ENCODE results near the gene LCP2.

DNA sequence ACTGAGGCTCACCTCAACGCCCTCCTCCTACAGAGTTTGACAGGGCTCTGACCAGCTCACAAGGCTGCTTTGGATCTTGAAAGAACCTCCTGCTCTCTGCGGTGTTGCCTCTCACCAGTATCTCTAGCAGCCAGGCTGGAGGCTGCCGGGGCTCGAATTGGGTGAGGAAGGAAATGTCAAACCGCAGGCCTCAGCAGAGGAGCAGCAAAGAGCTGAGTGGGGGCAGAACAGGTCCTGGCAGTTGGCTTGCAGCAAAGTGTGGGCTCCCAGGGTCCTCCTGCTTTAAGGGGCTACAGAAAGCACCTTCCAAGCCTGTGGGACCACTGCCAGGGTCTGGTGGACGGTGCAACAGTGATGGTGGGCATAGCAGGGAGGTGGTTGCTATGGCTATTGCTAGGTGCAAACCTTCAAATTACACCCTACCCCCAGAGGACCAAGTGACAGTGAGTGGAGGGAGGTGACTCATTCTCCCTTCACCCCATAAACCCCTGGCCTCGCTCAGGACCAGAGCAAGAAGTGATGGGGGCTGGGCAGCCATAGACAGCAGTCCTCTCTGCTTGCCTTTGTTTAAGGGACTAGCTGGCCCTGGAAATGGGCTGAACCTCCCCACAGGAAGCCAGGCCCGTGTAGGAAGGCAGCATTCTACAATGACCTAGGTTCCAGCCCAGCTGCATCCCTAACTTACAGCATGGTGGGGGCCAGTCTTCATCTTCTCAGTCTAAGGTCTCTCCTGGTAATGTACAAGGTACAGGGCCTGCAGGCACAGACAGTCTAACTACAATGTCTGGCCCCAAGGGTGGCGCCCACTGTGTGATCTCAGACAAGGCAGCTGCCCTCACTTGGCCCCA, 18.7 kb downstream of the LCP2 start:
- TF ChIP-seq, protein P1, sequence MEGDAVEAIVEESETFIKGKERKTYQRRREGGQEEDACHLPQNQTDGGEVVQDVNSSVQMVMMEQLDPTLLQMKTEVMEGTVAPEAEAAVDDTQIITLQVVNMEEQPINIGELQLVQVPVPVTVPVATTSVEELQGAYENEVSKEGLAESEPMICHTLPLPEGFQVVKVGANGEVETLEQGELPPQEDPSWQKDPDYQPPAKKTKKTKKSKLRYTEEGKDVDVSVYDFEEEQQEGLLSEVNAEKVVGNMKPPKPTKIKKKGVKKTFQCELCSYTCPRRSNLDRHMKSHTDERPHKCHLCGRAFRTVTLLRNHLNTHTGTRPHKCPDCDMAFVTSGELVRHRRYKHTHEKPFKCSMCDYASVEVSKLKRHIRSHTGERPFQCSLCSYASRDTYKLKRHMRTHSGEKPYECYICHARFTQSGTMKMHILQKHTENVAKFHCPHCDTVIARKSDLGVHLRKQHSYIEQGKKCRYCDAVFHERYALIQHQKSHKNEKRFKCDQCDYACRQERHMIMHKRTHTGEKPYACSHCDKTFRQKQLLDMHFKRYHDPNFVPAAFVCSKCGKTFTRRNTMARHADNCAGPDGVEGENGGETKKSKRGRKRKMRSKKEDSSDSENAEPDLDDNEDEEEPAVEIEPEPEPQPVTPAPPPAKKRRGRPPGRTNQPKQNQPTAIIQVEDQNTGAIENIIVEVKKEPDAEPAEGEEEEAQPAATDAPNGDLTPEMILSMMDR (IDR thresholded peaks at IDR 0.05 in 4 of 5, conservative IDR thresholded peaks at IDR 0.05 in 1 of 5): no peak
- TF ChIP-seq POLR2A (IDR thresholded peaks at IDR 0.05): no peak

Data from gastrocnemius medialis (tissue), 4 donors.